GM18507 (cell line): ENCODE results near the gene SIGLEC6.
"Not testable (repeated sequence)": the region's sequence is repeated elsewhere in the genome, so short reads cannot be mapped to it uniquely, and the experiment has no call there.

Experiments
- DNase-seq: peaks from one replicate; pipeline ENCODE4 v3.0.0; 2011; ENCODE audit warnings: low read depth; ENCODE audit not compliant: insufficient read length; ENCODE audit errors: extremely low spot score
- FAIRE-seq: peaks from 2 replicates; lab custom pipeline; 2011; peaks lifted over from hg19 to GRCh38; lab: Jason Lieb, UNC

The SIGLEC6 gene

GRCh38 chr19:51514866-51515481, 16.5 kb downstream of the SIGLEC6 start:
- peak; percentile 86 for FAIRE-seq

GRCh38 chr19:51513968-51514367, 17.5 kb downstream of the SIGLEC6 start:
- no peak for DNase-seq
- no peak for FAIRE-seq

More at GRCh38 chr19:51514866-51515481, 16.5 kb downstream of the SIGLEC6 start:
- no peak for DNase-seq

- FAIRE-seq (no peak), DNase-seq (no peak)
These were observed 20.1 kb downstream of the SIGLEC6 start for GRCh38 chr19:51511353-51511752.

GRCh38 chr19:51509823-51510660, 21.4 kb downstream of the SIGLEC6 start:
- FAIRE-seq: no peak
- DNase-seq: no peak

- no peak for DNase-seq
- no peak for FAIRE-seq
These were observed 23.3 kb downstream of the SIGLEC6 start for GRCh38 chr19:51508059-51508733.

GRCh38 chr19:51507640-51508058, 23.8 kb downstream of the SIGLEC6 start:
- DNase-seq (no peak), FAIRE-seq (no peak)

GRCh38 chr19:51507192-51507591, 24.3 kb downstream of the SIGLEC6 start:
- DNase-seq (no peak), FAIRE-seq (no peak)

- DNase-seq (no peak), FAIRE-seq (no peak)
These were observed 25.6 kb downstream of the SIGLEC6 start for GRCh38 chr19:51505904-51506303.

GRCh38 chr19:51503896-51504295, 27.6 kb downstream of the SIGLEC6 start:
- no peak for DNase-seq
- no peak for FAIRE-seq

GRCh38 chr19:51503286-51503817, 28.1 kb downstream of the SIGLEC6 start:
- FAIRE-seq: no peak

GRCh38 chr19:51501594-51502263, 29.7 kb downstream of the SIGLEC6 start, which contains the start of gene SIGLEC12:
Gene SIGLEC12 (minus strand): TSS chr19:51501800. CDS start chr19:51501733, 67 bp downstream.
- no peak for FAIRE-seq

More at GRCh38 chr19:51503286-51503817, 28.1 kb downstream of the SIGLEC6 start:
- no peak for DNase-seq

GRCh38 chr19:51500931-51501330, 30.5 kb downstream of the SIGLEC6 start:
- FAIRE-seq: not testable (repeated sequence)

More at GRCh38 chr19:51501594-51502263, 29.7 kb downstream of the SIGLEC6 start, which contains the start of gene SIGLEC12:
- DNase-seq: no peak

GRCh38 chr19:51497666-51498065, 33.8 kb downstream of the SIGLEC6 start:
- DNase-seq (no peak), FAIRE-seq (no peak)

More at GRCh38 chr19:51500931-51501330, 30.5 kb downstream of the SIGLEC6 start:
- not testable (repeated sequence) for DNase-seq

GRCh38 chr19:51493776-51494175, 37.7 kb downstream of the SIGLEC6 start:
- no peak for FAIRE-seq
- no peak for DNase-seq

GRCh38 chr19:51491586-51491985, 39.9 kb downstream of the SIGLEC6 start:
- DNase-seq: no peak
- FAIRE-seq: no peak

- DNase-seq (no peak), FAIRE-seq (no peak)
These were observed 40.8 kb downstream of the SIGLEC6 start for GRCh38 chr19:51490676-51491075.

- FAIRE-seq (no peak), DNase-seq (no peak)
These were observed 42.4 kb downstream of the SIGLEC6 start for GRCh38 chr19:51489113-51489512.

- FAIRE-seq: no peak
These were observed 43.0 kb downstream of the SIGLEC6 start for GRCh38 chr19:51488491-51488890.

GRCh38 chr19:51485960-51486660, 45.4 kb downstream of the SIGLEC6 start:
- DNase-seq (no peak), FAIRE-seq (no peak)

More at GRCh38 chr19:51488491-51488890, 43.0 kb downstream of the SIGLEC6 start:
- no peak for DNase-seq
